ENCODE measurements around the gene RETREG1. TPM values are rescaled to one million over a fixed set of nuclear protein-coding genes. Genes with fewer than 3 reads are reported as not detected.
"Not testable (repeated sequence)": the region's sequence is repeated elsewhere in the genome, so short reads cannot be mapped to it uniquely, and the experiment has no call there.

Gene RETREG1
- total RNA-seq, 1 donor from 2014 or later, result not detected

DNA sequence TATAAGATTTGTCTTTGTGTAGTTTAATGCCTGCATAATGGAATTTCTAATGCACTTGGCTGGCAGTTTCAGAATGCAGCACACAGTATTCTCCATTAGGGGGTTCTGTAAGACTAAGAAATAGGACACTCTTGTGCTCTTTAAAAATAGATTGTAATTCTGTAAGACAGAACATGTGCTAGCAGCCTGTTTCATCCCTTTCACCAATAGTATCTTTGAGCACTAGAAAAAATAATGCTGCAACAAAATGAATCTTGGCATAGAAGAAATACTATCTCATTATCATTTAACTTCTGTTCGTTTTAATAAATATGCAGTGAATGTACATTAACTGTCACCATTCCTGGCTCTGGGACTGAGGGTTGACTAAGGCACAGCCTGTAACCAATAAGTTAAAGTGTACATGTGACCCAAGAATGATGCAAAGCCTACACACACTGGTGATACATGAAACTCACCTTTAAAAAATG, 127.4 kb downstream of the RETREG1 start:
- peak in 1 of 2 donors; percentile 44 for DNase-seq (ENCODE audit: low read depth in 2 of 2)

DNA sequence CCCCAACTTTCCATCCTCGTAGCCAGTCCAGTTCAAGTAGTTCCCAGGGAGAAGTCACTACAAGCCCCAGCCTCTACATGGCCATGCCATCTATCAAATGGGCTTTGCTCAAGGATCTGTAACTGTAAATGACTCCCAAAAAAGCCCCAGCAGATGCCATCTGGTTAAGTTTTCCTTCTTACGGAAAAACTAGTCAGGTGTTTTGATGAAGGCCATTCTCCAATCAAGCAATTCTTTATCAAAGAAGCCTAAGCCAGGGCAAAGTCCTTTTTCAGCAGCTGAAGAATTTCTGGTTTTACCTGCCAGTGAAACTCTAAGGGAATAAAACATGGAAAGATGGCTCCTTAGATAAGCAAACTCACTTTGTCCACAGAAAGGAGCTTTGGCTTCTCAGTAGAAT, 129.3 kb downstream of the RETREG1 start:
- DNase-seq (ENCODE audit: low read depth in 2 of 2), result no peak

- no peak for DNase-seq (ENCODE audit: low read depth in 2 of 2)
Observed at GRCh38 chr5:16486711-16487111, 130.1 kb downstream of the RETREG1 start.

DNA sequence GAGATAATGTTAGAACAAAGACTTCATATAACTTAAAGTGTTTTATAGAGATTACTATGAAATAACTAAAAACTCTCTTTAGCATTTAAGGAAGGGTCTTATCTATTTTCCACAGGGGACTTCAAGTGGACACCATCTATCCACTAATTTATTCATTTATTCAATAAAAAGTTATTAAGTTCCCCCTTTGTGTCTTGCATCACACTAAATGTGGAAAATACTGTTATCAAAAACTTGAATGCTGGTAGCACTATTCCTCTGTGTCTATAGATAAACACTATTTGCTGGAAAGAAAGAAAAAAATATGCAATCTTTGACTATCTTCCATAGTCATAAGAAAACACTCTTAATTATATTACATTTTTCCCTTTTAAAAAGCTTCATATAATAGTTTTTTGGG, 131.1 kb downstream of the RETREG1 start:
- DNase-seq (ENCODE audit: low read depth in 2 of 2), result no peak

- no peak for DNase-seq (ENCODE audit: low read depth in 2 of 2)
Observed at GRCh38 chr5:16484081-16484480, 132.7 kb downstream of the RETREG1 start.

- DNase-seq (ENCODE audit: low read depth in 2 of 2), result no peak
Observed at GRCh38 chr5:16483361-16483760, 133.4 kb downstream of the RETREG1 start.

DNA sequence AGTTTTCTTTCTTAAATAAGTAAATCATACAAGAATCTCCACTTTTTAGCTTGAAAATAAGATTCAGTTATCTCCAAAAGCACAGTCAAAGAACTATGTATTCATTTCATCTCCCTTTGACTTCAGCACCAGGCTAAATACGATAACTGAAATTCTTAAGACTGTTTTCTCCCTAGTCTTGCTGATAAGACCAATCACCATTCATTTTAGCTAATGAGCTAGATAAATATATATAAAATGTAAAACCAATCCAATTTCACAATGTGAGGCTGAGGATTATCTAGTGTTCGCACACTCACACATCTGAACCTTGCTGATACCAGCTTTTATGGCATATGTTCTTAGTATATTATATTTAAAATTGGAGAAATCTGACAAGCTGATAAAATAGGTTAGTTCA, 133.9 kb downstream of the RETREG1 start:
- no peak for DNase-seq (ENCODE audit: low read depth in 2 of 2)

DNA sequence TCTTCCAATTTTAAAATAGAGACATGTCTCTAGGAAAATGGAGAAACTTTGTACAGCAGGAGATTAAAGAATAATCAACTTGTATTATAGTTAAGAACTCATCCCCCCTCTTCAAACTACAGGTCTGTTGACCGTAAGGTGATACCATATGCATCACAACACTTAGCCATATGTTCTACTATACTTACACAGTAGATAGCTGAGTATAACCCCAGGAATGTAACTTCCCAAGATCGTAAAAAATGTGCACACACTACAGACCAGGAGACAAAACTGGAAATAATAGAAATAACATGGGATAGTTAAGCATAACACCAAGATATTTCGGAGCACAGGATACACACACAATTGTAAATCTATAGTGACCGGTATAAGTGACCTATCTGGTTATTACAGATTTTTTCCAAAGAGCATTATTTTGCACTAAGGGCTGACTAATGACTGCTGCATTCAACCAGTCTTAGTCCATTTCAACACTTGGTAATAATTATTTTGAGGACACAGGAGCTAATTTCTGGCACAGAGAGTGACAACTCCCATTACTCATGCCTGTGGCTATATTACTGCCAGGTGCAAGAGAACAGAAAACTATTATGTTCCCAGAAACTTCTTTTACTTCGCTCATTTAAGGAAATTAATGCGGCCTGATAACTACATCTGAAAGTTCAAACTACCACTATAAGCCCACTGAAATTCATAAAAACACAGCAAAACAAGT, 135.8 kb downstream of the RETREG1 start:
- no peak for DNase-seq (ENCODE audit: low read depth in 2 of 2)

DNA sequence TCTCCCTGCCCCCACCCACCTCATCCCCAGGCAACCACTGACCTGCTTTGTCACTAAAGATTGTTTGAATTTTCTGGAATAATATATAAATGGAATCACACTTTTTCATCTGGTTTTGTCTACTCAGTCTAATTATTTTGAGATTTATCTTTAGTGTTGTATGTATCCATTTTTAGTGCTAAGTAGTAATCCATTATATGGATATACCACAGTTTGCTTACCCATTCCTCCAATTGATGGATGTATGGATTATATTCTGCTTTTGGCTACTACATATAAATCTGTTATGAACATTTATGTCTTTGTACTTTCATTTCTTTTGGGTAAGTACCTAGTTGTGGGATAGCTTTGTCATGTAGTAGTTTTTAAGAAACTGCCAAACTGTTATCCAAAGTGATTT, 136.7 kb downstream of the RETREG1 start:
- DNase-seq (ENCODE audit: low read depth in 2 of 2), result no peak

DNA sequence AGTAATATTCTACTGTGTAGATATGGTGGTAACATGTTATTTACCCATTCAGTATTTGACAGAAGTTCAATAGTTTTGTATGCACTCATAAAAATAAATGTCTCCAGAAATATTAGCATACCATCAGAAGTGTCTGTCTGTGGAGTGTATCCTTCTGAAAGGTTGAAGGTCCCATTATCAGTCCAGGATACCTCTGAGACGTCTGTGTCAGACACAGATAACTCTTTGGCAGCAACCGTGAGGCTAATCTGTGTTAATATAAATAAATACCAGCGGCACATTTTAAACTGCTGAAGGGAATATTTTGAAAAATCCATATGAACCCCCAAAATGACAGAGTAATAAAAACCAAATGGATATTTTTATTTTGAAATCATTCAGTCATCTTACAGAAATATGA, 139.3 kb downstream of the RETREG1 start:
- no peak for DNase-seq (ENCODE audit: low read depth in 2 of 2)

DNA sequence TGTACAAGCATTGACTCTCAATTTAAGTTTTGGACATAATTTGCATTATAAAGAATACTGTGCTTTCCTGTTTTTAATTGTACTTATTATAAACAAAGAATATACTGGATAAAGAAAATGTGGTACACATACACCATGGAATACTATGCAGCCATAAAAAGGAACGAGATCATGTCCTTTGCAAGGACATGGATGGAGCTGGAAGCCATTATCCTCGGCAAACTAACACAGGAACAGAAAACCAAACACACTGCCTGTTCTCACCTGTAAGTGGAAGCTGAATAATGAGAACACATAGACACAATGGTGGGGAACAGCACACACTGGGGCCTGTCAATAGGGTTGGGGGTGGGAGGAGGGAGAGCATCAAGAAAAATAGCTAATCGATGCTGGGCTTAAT, 140.4 kb downstream of the RETREG1 start:
- DNase-seq (ENCODE audit: low read depth in 2 of 2), result not testable (repeated sequence)

GRCh38 chr5:16471387-16471786, 145.4 kb downstream of the RETREG1 start:
- no peak for DNase-seq (ENCODE audit: low read depth in 2 of 2)

DNA sequence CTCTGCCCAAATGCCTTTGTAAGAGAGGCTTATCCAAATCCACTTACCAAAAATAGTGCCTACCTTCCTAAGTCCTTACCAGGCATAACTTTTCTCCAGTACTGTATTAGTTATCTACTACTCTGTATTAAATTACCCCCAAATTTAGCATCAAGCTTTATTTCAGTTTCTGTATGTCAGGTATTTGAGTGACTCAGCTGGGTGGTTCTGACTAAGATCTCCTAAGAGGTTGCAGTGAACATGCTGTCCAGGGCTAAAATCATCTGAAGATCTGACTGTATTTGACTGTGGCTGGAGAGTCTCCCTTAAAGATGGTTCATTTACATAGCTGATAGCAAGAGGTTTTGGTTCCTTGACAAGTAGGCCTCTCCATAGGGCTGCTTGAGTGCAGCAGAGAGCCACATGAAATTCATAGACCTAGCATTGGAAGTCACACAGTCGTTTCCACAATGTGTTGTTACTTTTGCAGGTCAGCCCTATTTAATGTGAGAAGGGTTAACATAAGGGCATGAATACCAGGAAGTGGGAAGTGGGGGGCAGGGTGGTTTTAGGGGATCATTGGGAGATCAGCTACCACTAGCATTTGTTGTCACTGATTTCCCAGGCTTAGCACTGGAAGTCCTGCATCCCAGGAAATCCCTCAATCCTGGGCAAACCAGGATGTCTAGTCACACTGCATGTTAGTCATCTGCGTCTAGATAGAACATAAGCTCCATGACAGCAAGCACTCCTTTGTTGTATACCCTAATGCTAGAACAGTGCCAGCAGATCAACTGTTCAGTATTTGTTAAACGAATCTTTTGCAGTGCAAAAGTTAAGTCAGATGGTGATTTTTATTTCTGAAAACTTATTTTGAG, 149.2 kb downstream of the RETREG1 start:
- peak in 1 of 2 donors; percentile 26 for DNase-seq (ENCODE audit: low read depth in 2 of 2)

- DNase-seq (ENCODE audit: low read depth in 2 of 2), result peak; percentile 79 to 91
Observed at GRCh38 chr5:16465544-16466432, 151.0 kb downstream of the RETREG1 start, which contains the start of gene ZNF622. ZNF622 (minus strand) TSS chr5:16465800; CDS start chr5:16465665, 135 bp downstream.

GRCh38 chr5:16464664-16465543, 151.9 kb downstream of the RETREG1 start:
- DNase-seq (ENCODE audit: low read depth in 2 of 2), result no peak

GRCh38 chr5:16464231-16464630, 152.6 kb downstream of the RETREG1 start:
- no peak for DNase-seq (ENCODE audit: low read depth in 2 of 2)

GRCh38 chr5:16461782-16462181, 155.0 kb downstream of the RETREG1 start:
- no peak for DNase-seq (ENCODE audit: low read depth in 2 of 2)

- no peak for DNase-seq (ENCODE audit: low read depth in 2 of 2)
Observed at GRCh38 chr5:16461026-16461425, 155.8 kb downstream of the RETREG1 start.

DNA sequence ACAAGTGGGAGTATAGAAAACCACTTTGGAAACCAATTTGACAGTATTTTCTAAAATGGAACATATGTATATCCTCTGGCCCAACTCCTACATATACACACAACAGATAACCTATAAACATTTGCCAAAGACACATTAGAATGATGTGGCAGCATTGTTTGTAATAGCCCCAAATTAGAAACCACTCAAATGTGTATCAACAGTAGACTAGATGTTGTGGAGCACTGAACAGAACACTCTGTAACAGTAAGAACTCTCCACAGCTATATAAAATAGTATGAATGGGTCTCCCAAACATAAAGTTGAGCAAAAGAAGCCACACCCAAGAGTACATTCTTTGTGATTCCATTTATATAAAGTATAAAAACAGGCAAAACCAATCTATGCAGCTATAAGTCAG, 157.3 kb downstream of the RETREG1 start:
- no peak for DNase-seq (ENCODE audit: low read depth in 2 of 2)

- DNase-seq (ENCODE audit: low read depth in 2 of 2), result no peak
Observed at GRCh38 chr5:16457853-16458252, 158.9 kb downstream of the RETREG1 start.

GRCh38 chr5:16457451-16457850, 159.3 kb downstream of the RETREG1 start:
- no peak for DNase-seq (ENCODE audit: low read depth in 2 of 2)

Measured in dermis microvascular lymphatic vessel endothelial cell (primary cell).